Measurements from ENCODE around the gene PLA2G7. TPM values are rescaled to one million over a fixed set of nuclear protein-coding genes. Genes with fewer than 3 reads are reported as not detected.

Gene PLA2G7
- total RNA-seq, 1 experiment from 2014 or later: not detected

GRCh38 chr6:46758960-46759753 is 24.0 kb upstream of the PLA2G7 start:
- TF ChIP-seq EZH2 (IDR thresholded peaks at IDR 0.05; ENCODE audit: borderline replicate concordance, low read depth, low read length, poor library complexity, severe bottlenecking): no peak
- TF ChIP-seq CTCF (conservative IDR thresholded peaks at IDR 0.05; ENCODE audit: low read depth, low read length): no peak
- H3K27me3 ChIP-seq (replicated peaks; ENCODE audit: insufficient read depth, low read depth, low read length, poor library complexity): peaks cover 10% of the 10 kb centered on the region
- H3K4me3 ChIP-seq (ENCODE audit: low read depth, low read length, poor library complexity, severe bottlenecking): no peak overlapping the region
- ChIA-PET CTCF (no interaction called here), POLR2A (ENCODE audit: low non-redundant PET) (no interaction called here)
- BruUV-seq (replicated peaks): no TSS peak
- H3K9me3 ChIP-seq (ENCODE audit: low read depth, low read length, poor library complexity, severe bottlenecking): no peaks in the 10 kb centered on the region
- intact Hi-C loops (cut with micrococcal nuclease; ENCODE audit: unreplicated experiment): no loop called here
- H3K36me3 ChIP-seq (ENCODE audit: insufficient read depth, low read length, poor library complexity, severe bottlenecking): no peaks in the 10 kb centered on the region
- H3K27ac ChIP-seq (ENCODE audit: low read depth, low read length, poor library complexity, severe bottlenecking): no peak overlapping the region
- no peaks in the 10 kb centered on the region for H3K4me1 ChIP-seq (ENCODE audit: insufficient read depth, low read length, poor library complexity, severe bottlenecking)
- no peak for DNase-seq (ENCODE audit: low spot score)

- CTCF ChIA-PET: no interaction called here
- POLR2A ChIA-PET (ENCODE audit: low non-redundant PET): no interaction called here
Measured at GRCh38 chr6:46757214-46757596, 22.0 kb upstream of the PLA2G7 start.

GRCh38 chr6:46756469-46757213 is 21.5 kb upstream of the PLA2G7 start:
- no peaks in the 10 kb centered on the region for H3K36me3 ChIP-seq (ENCODE audit: insufficient read depth, low read length, poor library complexity, severe bottlenecking)
- H3K27ac ChIP-seq (ENCODE audit: low read depth, low read length, poor library complexity, severe bottlenecking): no peak overlapping the region
- no peak for DNase-seq (ENCODE audit: low spot score)
- H3K9me3 ChIP-seq (ENCODE audit: low read depth, low read length, poor library complexity, severe bottlenecking): no peaks in the 10 kb centered on the region
- no peak overlapping the region for H3K4me3 ChIP-seq (ENCODE audit: low read depth, low read length, poor library complexity, severe bottlenecking)
- H3K4me1 ChIP-seq (ENCODE audit: insufficient read depth, low read length, poor library complexity, severe bottlenecking): no peaks in the 10 kb centered on the region
- intact Hi-C loops (cut with micrococcal nuclease; ENCODE audit: unreplicated experiment): no loop called here
- H3K27me3 ChIP-seq (replicated peaks; ENCODE audit: insufficient read depth, low read depth, low read length, poor library complexity): peaks cover 20% of the 10 kb centered on the region
- no peak for TF ChIP-seq EZH2 (IDR thresholded peaks at IDR 0.05; ENCODE audit: borderline replicate concordance, low read depth, low read length, poor library complexity, severe bottlenecking)
- no peak for TF ChIP-seq CTCF (conservative IDR thresholded peaks at IDR 0.05; ENCODE audit: low read depth, low read length)
- ChIA-PET CTCF (no interaction called here), POLR2A (ENCODE audit: low non-redundant PET) (no interaction called here)
- no TSS peak for BruUV-seq (replicated peaks)

More at GRCh38 chr6:46757214-46757596, 22.0 kb upstream of the PLA2G7 start:
- H3K4me1 ChIP-seq (ENCODE audit: insufficient read depth, low read length, poor library complexity, severe bottlenecking): no peaks in the 10 kb centered on the region
- no peak overlapping the region for H3K4me3 ChIP-seq (ENCODE audit: low read depth, low read length, poor library complexity, severe bottlenecking)
- TF ChIP-seq EZH2 (IDR thresholded peaks at IDR 0.05; ENCODE audit: borderline replicate concordance, low read depth, low read length, poor library complexity, severe bottlenecking) (no peak), CTCF (conservative IDR thresholded peaks at IDR 0.05; ENCODE audit: low read depth, low read length) (no peak)
- no peaks in the 10 kb centered on the region for H3K36me3 ChIP-seq (ENCODE audit: insufficient read depth, low read length, poor library complexity, severe bottlenecking)
- no peaks in the 10 kb centered on the region for H3K9me3 ChIP-seq (ENCODE audit: low read depth, low read length, poor library complexity, severe bottlenecking)
- no peak overlapping the region for H3K27ac ChIP-seq (ENCODE audit: low read depth, low read length, poor library complexity, severe bottlenecking)
- no TSS peak for BruUV-seq (replicated peaks)
- peaks cover 20% of the 10 kb centered on the region for H3K27me3 ChIP-seq (replicated peaks; ENCODE audit: insufficient read depth, low read depth, low read length, poor library complexity)
- DNase-seq (ENCODE audit: low spot score): no peak
- intact Hi-C loops (cut with micrococcal nuclease; ENCODE audit: unreplicated experiment): no loop called here

Data from A673 (cell line).